Endothelial cell (in vitro differentiated cells): Measurements from ENCODE around the gene BOLA1. TPM values are rescaled to one million over a fixed set of nuclear protein-coding genes. Genes with fewer than 3 reads are reported as not detected.
"Not testable (repeated sequence)": the region's sequence is repeated elsewhere in the genome, so short reads cannot be mapped to it uniquely, and the experiment has no call there.

ENCODE experiments used
- DNase-seq: peaks from one replicate; pipeline ENCODE4 v3.0.0; 2021; ENCODE audit warnings: low spot score
- H3K27ac Mint-ChIP-seq: one replicate; pipeline ENCODE4 v1.8.0; 2021; ENCODE audit warnings: mixed read lengths, inconsistent platforms; ENCODE audit not compliant: unreplicated experiment
- H3K27me3 Mint-ChIP-seq: one replicate; pipeline ENCODE4 v1.8.0; 2021; ENCODE audit warnings: mild to moderate bottlenecking, moderate library complexity, mixed read lengths, inconsistent platforms; ENCODE audit not compliant: unreplicated experiment
- H3K36me3 Mint-ChIP-seq: one replicate; pipeline ENCODE4 v1.8.0; 2021; ENCODE audit warnings: mild to moderate bottlenecking, low read depth, mixed read lengths, inconsistent platforms; ENCODE audit not compliant: unreplicated experiment
- H3K4me1 Mint-ChIP-seq: one replicate; pipeline ENCODE4 v1.8.0; 2021; ENCODE audit warnings: mild to moderate bottlenecking, mixed read lengths, inconsistent platforms; ENCODE audit not compliant: unreplicated experiment
- H3K4me3 Mint-ChIP-seq: one replicate; pipeline ENCODE4 v1.8.0; 2021; ENCODE audit warnings: mild to moderate bottlenecking, mixed read lengths, inconsistent platforms; ENCODE audit not compliant: unreplicated experiment
- H3K9me3 Mint-ChIP-seq: one replicate; pipeline ENCODE4 v1.8.0; 2021; ENCODE audit warnings: mixed read lengths, inconsistent platforms; ENCODE audit not compliant: unreplicated experiment
- CTCF ChIP-seq: fragments of 200-600 bp; sonication (generic); IDR thresholded peaks from one replicate; pipeline ENCODE4 v1.5.0; 2021; ENCODE audit warnings: antibody characterized with exemption; ENCODE audit not compliant: unreplicated experiment
- long read RNA-seq: library from polyadenylated mRNA; unstranded; transcript quantifications from one replicate; pipeline ENCODE4 v2.0.0, GENCODE V29; 2020; ENCODE audit not compliant: unreplicated experiment
- total RNA-seq: library from RNA; stranded (reverse); fragmentation: NEBNext Ultra II Directional; extraction: Animal tissue kit (Norgen Biotek cat#: 25700); gene quantifications from one replicate; pipeline ENCODE4 v1.2.1, GENCODE V29; 2021; ENCODE audit not compliant: unreplicated experiment

BOLA1 gene, protein sequence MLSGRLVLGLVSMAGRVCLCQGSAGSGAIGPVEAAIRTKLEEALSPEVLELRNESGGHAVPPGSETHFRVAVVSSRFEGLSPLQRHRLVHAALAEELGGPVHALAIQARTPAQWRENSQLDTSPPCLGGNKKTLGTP
- total RNA-seq, result 7.7 TPM
- long read RNA-seq, partial matches to known transcripts, result 0 of 4 reads
- long read RNA-seq, other reads (novel, unspliced or antisense), result 1 of 4 reads

- TF ChIP-seq CTCF, result no peak
- peak; percentile 84 for DNase-seq
- Mint-ChIP-seq H3K4me1 (peaks cover 16% of the 10 kb centered on the region), H3K27me3 (peaks cover 5% of the 10 kb centered on the region), H3K4me3 (peak within 1 kb of the TSS; percentile 91), H3K9me3 (no peaks in the 10 kb centered on the region), H3K36me3 (peaks cover 4% of the 10 kb centered on the region), H3K27ac (peak within 1 kb of the TSS; percentile 80)
Measured at GRCh38 chr1:149899460-149900284, at the start of gene BOLA1. Gene BOLA1 (plus strand): TSS chr1:149899568. CDS start chr1:149900060, 492 bp downstream.

DNA sequence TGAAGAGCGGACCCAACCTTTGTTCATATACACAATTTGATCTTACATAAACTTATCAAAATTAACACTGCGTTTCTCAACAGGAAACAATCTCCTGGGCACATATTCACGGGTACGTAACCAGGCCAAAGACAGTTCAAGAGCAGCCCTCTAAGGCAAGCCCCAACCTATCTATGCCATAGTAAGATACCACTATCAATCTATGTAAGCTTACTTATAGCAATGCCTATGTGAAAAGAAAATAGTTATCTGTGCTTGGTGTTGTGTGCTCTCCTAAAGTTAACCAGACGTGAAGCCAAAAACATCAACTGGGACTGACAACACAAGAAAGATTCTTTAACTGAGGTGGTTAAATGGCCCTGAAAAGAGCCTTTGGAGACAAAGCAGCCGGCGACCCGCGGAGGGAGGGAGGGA is 49.4 kb upstream of the BOLA1 start:
- no peak for TF ChIP-seq CTCF
- peak overlapping the region; percentile 87 for H3K4me3 Mint-ChIP-seq
- DNase-seq, result peak; percentile 2
- no peaks in the 10 kb centered on the region for H3K9me3 Mint-ChIP-seq
- no peaks in the 10 kb centered on the region for H3K36me3 Mint-ChIP-seq
- H3K4me1 Mint-ChIP-seq, result peaks cover 22% of the 10 kb centered on the region
- H3K27me3 Mint-ChIP-seq, result peaks cover 3% of the 10 kb centered on the region
- H3K27ac Mint-ChIP-seq, result peak overlapping the region; percentile 49

DNA sequence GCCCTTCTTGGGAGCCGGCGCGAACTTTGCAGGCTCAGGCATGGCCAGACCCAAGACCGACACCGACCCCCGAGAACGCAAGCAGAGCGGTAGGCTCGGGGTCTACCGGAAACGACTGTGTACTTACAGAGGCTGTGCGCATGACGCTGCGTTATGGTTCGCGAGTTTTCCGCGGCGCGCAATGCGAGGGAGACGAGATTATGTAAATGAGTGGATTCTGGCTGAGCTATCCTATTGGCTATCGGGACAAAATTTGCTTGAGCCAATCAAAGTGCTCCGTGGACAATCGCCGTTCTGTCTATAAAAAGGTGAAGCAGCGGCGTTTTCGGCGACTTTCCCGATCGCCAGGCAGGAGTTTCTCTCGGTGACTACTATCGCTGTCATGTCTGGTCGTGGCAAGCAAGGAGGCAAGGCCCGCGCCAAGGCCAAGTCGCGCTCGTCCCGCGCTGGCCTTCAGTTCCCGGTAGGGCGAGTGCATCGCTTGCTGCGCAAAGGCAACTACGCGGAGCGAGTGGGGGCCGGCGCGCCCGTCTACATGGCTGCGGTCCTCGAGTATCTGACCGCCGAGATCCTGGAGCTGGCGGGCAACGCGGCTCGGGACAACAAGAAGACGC is 48.5 kb upstream of the BOLA1 start:
- H3K36me3 Mint-ChIP-seq, H3K9me3 Mint-ChIP-seq, H3K27ac Mint-ChIP-seq, DNase-seq, H3K4me3 Mint-ChIP-seq, H3K27me3 Mint-ChIP-seq: not testable (repeated sequence)
- H3K4me1 Mint-ChIP-seq, result peaks cover 15% of the 10 kb centered on the region

DNA sequence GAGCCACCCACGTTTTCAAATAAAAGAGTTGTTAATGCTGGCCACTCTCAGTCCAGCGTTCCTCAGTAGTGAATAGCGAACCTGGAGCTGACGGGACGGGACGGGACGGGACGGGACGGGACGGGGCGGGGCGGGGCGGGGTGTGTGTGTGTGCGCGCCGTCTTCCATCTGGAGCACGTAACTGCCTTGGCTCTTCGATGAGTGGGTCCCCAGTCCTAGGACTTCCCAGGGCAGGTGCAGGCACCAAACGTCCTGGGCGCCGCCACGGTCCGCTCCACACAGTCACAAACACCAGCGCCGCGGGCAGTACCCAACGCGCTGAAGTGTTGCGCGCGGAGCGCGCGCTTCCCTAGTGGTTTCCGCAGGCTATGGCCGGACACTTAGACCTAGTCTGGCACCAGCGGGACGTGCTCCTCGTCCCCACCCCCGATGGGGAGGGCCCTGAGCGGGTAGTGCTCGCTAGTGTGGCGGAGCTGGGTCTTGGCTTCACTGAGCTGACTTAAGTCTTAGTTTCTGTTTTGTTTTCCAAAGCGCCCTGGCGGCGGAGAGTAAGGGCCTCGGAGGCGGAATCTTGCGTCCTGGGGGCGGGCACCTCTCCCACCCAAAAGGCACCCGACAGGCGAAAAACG is 47.7 kb upstream of the BOLA1 start:
- not testable (repeated sequence) for H3K27ac Mint-ChIP-seq, H3K9me3 Mint-ChIP-seq, H3K36me3 Mint-ChIP-seq, H3K27me3 Mint-ChIP-seq, DNase-seq, H3K4me3 Mint-ChIP-seq
- H3K4me1 Mint-ChIP-seq, result peaks cover 15% of the 10 kb centered on the region

DNA sequence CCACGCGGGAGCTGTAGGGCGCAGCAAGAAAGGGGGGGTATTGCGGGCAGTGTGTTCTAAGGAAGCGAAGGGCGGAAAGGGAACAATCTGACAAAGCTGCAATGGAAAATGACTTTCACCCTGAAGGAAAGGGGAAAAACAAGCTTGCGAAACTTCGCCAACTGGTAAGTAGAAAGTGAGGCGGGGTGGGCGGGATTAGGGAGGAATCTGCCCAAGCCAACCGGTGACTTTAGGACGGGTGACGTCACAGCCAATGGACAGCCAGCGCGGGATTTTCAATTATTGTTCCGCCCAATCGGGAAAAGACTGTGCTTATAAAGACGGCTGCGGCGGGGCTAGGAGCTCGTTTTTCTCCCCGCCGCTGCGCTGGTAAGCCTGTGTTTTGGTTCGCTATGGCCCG is 47.1 kb upstream of the BOLA1 start:
- H3K4me3 Mint-ChIP-seq, H3K36me3 Mint-ChIP-seq, H3K9me3 Mint-ChIP-seq, DNase-seq, H3K27me3 Mint-ChIP-seq, H3K27ac Mint-ChIP-seq: not testable (repeated sequence)
- peaks cover 15% of the 10 kb centered on the region for H3K4me1 Mint-ChIP-seq

DNA sequence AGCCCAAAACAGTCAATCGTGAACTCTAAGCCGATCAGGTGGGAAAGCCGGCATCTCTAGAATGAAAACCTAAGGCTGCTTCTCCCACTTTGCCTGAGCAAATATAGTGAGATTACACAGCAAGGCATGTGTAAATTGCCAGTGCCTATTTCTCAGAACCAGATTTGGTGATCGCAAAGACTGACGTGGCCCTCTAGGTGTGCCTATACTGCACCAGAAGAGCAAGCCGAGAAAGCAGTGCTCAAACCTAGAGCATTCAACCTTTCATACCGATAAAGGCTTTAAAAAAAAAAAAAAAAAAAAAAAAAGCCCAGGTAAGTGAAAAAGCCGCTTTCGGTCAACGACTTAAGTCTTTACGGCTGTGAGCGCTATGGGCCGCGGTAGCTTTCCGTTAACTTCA is 39.1 kb upstream of the BOLA1 start:
- H3K4me3 Mint-ChIP-seq, H3K27ac Mint-ChIP-seq, H3K27me3 Mint-ChIP-seq, H3K9me3 Mint-ChIP-seq, DNase-seq, H3K36me3 Mint-ChIP-seq, H3K4me1 Mint-ChIP-seq: not testable (repeated sequence)

DNA sequence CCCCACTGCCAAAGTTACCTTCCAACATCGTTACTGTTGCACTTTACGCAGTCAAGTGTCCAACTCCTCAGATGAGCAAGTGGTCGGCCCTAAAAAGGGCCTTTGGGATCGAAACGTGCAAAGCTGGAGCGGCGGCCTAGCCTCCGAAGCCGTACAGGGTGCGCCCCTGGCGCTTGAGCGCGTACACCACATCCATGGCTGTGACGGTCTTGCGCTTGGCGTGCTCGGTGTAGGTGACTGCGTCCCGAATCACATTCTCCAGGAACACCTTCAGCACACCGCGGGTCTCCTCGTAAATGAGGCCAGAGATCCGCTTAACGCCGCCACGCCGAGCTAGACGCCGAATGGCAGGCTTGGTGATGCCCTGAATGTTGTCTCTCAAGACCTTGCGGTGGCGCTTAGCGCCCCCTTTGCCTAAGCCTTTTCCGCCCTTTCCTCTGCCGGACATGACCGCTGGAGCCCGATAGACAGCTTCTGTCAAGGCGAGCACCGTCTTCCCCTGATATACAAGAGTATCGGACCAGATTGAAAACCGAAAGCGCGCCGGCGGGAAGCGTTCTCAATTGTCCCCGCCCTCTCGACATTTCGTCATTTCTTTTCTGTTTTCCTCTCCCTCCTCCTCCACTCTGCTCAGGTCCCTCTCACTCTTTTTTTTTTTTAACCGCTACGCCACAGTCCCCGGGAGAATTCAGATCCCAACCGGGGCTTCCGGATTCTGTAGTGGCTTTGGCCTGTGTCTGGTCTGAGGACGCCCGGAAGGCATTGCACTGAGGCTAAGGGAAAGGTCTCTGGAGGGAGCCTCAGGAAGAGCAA is 38.5 kb upstream of the BOLA1 start:
- H3K27me3 Mint-ChIP-seq, H3K4me3 Mint-ChIP-seq, DNase-seq, H3K36me3 Mint-ChIP-seq, H3K27ac Mint-ChIP-seq, H3K9me3 Mint-ChIP-seq, H3K4me1 Mint-ChIP-seq: not testable (repeated sequence)

- not testable (repeated sequence) for H3K4me3 Mint-ChIP-seq, H3K27ac Mint-ChIP-seq, DNase-seq, H3K27me3 Mint-ChIP-seq, H3K9me3 Mint-ChIP-seq, H3K36me3 Mint-ChIP-seq, H3K4me1 Mint-ChIP-seq
Measured at GRCh38 chr1:149861497-149862054, 37.8 kb upstream of the BOLA1 start.

DNA sequence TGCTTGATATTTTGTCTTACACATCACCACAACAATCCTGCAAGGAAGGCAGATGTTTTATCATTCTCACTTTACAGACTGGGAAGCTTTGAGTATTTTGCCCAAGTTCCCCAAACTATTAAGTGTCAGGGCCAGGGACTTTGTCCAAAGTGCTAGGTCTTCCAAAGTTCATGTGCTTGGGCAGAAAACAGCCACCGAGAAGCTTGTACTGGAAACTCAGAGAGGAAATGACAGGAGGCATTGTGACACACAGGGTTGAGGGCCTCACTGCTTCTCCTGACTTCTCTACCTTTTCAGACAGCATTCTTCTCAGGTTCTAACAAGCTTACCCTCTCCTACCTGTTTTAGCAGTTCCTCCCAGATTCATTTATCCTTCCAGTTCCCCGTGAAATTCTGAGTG is 32.5 kb upstream of the BOLA1 start:
- not testable (repeated sequence) for H3K4me3 Mint-ChIP-seq, H3K4me1 Mint-ChIP-seq, H3K27me3 Mint-ChIP-seq, H3K9me3 Mint-ChIP-seq, DNase-seq, H3K36me3 Mint-ChIP-seq, H3K27ac Mint-ChIP-seq
